ENCODE results near the gene ELAC1.

Gene ELAC1

DNA sequence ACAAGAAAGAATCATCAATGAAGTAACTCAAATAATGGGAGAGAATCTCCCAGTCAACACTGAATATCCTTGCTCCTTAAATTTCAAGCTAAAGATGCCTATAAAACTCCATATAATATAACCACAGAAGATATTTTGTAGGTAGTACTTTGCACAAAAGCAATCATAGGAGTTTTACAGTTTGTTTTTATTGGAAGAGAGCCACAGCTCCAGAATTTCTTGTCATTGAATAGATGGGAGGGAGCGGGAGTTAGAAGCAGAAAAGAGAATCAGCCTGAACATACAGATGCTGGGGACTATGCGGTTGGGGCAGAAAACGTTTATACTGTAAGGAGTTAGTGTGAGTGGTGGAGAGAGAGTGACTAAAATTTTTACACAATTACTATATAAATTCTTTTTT, 43.9 kb downstream of the ELAC1 start:
- Mint-ChIP-seq H3K9me3 (no peaks in the 10 kb centered on the region), H3K36me3 (ENCODE audit: low read depth) (peaks cover 7% of the 10 kb centered on the region), H3K4me3 (no peak overlapping the region), H3K27ac (no peak overlapping the region), H3K4me1 (peaks cover 11% of the 10 kb centered on the region), H3K27me3 (ENCODE audit: low read depth) (no peaks in the 10 kb centered on the region)
- TF ChIP-seq, protein P1, sequence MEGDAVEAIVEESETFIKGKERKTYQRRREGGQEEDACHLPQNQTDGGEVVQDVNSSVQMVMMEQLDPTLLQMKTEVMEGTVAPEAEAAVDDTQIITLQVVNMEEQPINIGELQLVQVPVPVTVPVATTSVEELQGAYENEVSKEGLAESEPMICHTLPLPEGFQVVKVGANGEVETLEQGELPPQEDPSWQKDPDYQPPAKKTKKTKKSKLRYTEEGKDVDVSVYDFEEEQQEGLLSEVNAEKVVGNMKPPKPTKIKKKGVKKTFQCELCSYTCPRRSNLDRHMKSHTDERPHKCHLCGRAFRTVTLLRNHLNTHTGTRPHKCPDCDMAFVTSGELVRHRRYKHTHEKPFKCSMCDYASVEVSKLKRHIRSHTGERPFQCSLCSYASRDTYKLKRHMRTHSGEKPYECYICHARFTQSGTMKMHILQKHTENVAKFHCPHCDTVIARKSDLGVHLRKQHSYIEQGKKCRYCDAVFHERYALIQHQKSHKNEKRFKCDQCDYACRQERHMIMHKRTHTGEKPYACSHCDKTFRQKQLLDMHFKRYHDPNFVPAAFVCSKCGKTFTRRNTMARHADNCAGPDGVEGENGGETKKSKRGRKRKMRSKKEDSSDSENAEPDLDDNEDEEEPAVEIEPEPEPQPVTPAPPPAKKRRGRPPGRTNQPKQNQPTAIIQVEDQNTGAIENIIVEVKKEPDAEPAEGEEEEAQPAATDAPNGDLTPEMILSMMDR (IDR thresholded peaks at IDR 0.05; ENCODE audit: unreplicated experiment in 3 of 3): no peak

DNA sequence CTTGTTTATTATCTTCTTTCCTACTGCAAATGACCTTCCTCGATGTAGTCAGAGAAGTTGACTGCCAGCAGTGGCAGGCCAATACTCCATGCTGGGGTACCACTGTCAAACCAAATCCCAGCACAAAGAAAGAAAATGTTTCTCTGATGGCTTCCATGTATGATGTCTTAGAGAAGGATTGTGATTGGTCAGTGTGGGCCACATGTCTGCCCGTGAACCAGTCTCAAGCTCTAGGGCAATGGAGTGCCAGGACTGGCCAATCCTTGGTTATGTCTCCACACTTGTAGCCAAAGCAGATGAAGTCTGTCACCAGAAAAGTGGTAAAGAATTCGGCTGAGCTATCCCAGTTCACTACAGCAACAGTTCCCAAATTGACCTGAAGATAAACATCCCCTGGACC, 44.6 kb downstream of the ELAC1 start:
- Mint-ChIP-seq H3K9me3 (no peaks in the 10 kb centered on the region), H3K27me3 (ENCODE audit: low read depth) (peaks cover under 1% of the 10 kb centered on the region), H3K4me3 (no peak overlapping the region), H3K4me1 (peaks cover 11% of the 10 kb centered on the region), H3K36me3 (ENCODE audit: low read depth) (peaks cover 7% of the 10 kb centered on the region), H3K27ac (no peak overlapping the region)
- TF ChIP-seq, protein P1 (IDR thresholded peaks at IDR 0.05; ENCODE audit: unreplicated experiment in 3 of 3): no peak

DNA sequence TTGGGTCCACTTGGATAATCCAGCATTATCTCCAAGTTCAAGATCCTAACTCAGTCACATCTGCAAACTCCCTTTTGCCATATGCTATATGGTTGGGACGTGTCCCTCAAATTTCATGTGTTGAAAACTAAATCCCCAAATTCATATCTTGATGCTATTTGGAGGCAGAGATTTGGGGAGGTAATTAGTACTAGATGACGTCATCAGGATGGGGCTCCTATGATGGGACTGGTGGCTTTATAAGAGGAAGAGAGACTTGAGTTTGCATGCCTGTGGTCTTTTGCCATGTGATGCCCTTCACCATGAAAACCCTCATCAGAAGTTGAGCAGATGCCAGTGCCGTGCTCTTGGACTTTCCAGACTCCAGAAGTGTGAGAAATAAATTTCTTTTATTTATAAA, 45.4 kb downstream of the ELAC1 start:
- TF ChIP-seq, protein P1 (IDR thresholded peaks at IDR 0.05; ENCODE audit: unreplicated experiment in 3 of 3): no peak
- Mint-ChIP-seq H3K9me3 (no peaks in the 10 kb centered on the region), H3K27ac (no peak overlapping the region)

DNA sequence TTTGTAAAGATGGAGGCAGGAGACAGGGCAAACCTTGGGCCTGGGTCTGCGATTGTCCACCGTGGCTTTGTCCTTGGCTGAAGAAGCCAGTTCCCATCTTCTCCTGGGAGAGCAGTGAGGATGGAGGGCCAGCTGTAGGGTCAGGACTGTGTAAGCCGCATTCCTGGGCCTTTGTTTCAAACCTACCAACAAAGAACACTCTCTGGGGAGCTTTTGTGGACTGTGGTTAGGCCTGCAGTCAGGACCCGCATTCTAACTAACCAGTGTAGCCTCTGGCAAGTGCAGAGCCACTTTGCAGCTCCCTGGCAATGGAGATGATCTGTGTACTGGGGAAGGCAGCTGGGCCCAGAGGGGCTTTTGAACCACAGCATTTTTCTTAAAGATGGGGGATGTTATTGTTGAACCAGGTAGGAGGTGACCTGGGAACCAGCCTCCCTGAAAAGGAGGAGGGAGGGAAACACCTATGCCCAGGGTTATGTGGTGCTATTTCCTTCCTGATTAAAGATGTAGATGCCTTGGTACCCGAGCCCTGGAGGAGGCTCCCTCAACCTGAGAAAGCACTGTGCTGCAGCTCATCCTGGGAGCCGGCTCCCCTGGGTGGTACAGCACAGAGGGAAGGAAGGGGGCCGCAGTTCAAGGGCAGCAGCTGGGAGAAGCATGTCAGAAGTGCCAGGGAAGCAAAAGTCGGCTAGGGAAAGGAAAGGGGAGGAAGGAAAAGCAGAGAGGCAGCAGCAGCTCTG, 49.5 kb downstream of the ELAC1 start:
- Mint-ChIP-seq H3K36me3 (ENCODE audit: low read depth) (peaks cover 7% of the 10 kb centered on the region), H3K27ac (no peak overlapping the region), H3K27me3 (ENCODE audit: low read depth) (peaks cover 4% of the 10 kb centered on the region), H3K4me3 (no peak overlapping the region), H3K4me1 (no peaks in the 10 kb centered on the region), H3K9me3 (no peaks in the 10 kb centered on the region)
- TF ChIP-seq, protein P1 (IDR thresholded peaks at IDR 0.05; ENCODE audit: unreplicated experiment in 3 of 3): no peak

More for the DNA sequence above, 45.4 kb downstream of the ELAC1 start:
- H3K4me1 Mint-ChIP-seq: peaks cover 11% of the 10 kb centered on the region
- H3K27me3 Mint-ChIP-seq (ENCODE audit: low read depth): peaks cover 4% of the 10 kb centered on the region
- peaks cover 7% of the 10 kb centered on the region for H3K36me3 Mint-ChIP-seq (ENCODE audit: low read depth)
- H3K4me3 Mint-ChIP-seq: no peak overlapping the region

DNA sequence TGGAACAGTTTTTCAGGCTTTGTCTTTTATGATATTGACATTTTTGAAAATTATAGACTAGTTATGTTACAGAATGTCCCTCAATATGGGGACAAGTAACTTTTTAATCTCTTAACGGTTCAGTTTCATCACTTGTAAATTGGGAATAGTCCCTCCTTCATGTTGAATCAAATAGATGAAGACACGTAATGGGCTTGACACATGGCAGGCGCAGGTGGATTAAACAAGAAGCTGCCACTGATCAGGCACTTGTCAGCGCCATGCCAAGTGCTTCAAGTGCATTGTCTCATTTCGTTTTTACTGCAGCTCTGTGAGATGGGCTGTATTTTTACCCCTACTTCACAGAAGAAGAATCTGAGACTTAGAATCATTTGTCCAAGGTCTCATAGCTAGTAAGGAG, 52.7 kb downstream of the ELAC1 start:
- Mint-ChIP-seq H3K27ac (no peak overlapping the region), H3K36me3 (ENCODE audit: low read depth) (peaks cover 8% of the 10 kb centered on the region), H3K9me3 (peaks cover 6% of the 10 kb centered on the region), H3K4me1 (no peaks in the 10 kb centered on the region), H3K4me3 (no peak overlapping the region), H3K27me3 (ENCODE audit: low read depth) (peaks cover 6% of the 10 kb centered on the region)
- TF ChIP-seq, protein P1 (IDR thresholded peaks at IDR 0.05; ENCODE audit: unreplicated experiment in 3 of 3): no peak
